NT2/D1 (cell line): ENCODE measurements around the gene CELA3B.
"Not testable (repeated sequence)": the region's sequence is repeated elsewhere in the genome, so short reads cannot be mapped to it uniquely, and the experiment has no call there.

Experiments used
- DNase-seq: peaks from one replicate; pipeline ENCODE4 v3.0.0-alpha.2; 2011; ENCODE audit warnings: low read depth, low spot score
- H3K27me3 ChIP-seq: 2 replicates; pipeline ENCODE4 v1.6.0; 2011; ENCODE audit warnings: mild to moderate bottlenecking; ENCODE audit not compliant: insufficient read length, insufficient read depth
- H3K36me3 ChIP-seq: 2 replicates; pipeline ENCODE4 v1.6.1; 2011; ENCODE audit warnings: mild to moderate bottlenecking, low read length, mixed read lengths; ENCODE audit not compliant: insufficient read depth, insufficient read length
- H3K4me1 ChIP-seq: 2 replicates; pipeline ENCODE4 v1.5.1; 2011; ENCODE audit not compliant: insufficient read depth, insufficient read length
- H3K4me3 ChIP-seq: 2 replicates; pipeline ENCODE4 v1.5.1; 2011; ENCODE audit warnings: low read depth; ENCODE audit not compliant: insufficient read length
- H3K9ac ChIP-seq: 2 replicates; pipeline ENCODE4 v1.6.0; 2011; ENCODE audit warnings: low read depth; ENCODE audit not compliant: insufficient read length
- H3K9me3 ChIP-seq: 2 replicates; pipeline ENCODE4 v1.5.1; 2011; ENCODE audit warnings: mild to moderate bottlenecking, low read length; ENCODE audit not compliant: insufficient read depth
- SUZ12 ChIP-seq: IDR thresholded peaks from 2 replicates; pipeline ENCODE4 v1.6.1; 2011; ENCODE audit not compliant: insufficient read length, insufficient read depth; ENCODE audit errors: extremely low read depth
- YY1 ChIP-seq: IDR thresholded peaks from 2 replicates; pipeline ENCODE4 v1.6.1; 2011; ENCODE audit not compliant: insufficient read length, insufficient read depth
- ZNF274 ChIP-seq: IDR thresholded peaks from 2 replicates; pipeline ENCODE4 v1.6.1; 2011; ENCODE audit warnings: mild to moderate bottlenecking, low read depth, low read length

CELA3B gene

GRCh38 chr1:22009566-22009965, 32.7 kb downstream of the CELA3B start:
- not testable (repeated sequence) for H3K36me3 ChIP-seq, DNase-seq, H3K9ac ChIP-seq, H3K27me3 ChIP-seq, H3K9me3 ChIP-seq, H3K4me1 ChIP-seq, H3K4me3 ChIP-seq

- DNase-seq, result not testable (repeated sequence)
These were observed 35.9 kb downstream of the CELA3B start for GRCh38 chr1:22012752-22013151.

GRCh38 chr1:22014575-22015206, 37.9 kb downstream of the CELA3B start:
- H3K4me3 ChIP-seq, DNase-seq, H3K9me3 ChIP-seq, H3K4me1 ChIP-seq, H3K27me3 ChIP-seq, H3K36me3 ChIP-seq, H3K9ac ChIP-seq: not testable (repeated sequence)

More at GRCh38 chr1:22012752-22013151, 35.9 kb downstream of the CELA3B start:
- H3K4me3 ChIP-seq, H3K4me1 ChIP-seq, H3K9ac ChIP-seq, H3K27me3 ChIP-seq, H3K36me3 ChIP-seq, H3K9me3 ChIP-seq: not testable (repeated sequence)

- H3K9ac ChIP-seq, result no peak overlapping the region
- peaks cover 2% of the 10 kb centered on the region for H3K4me1 ChIP-seq
These were observed 42.0 kb downstream of the CELA3B start for GRCh38 chr1:22018583-22019559.

GRCh38 chr1:22021061-22021460, 44.2 kb downstream of the CELA3B start:
- peaks cover 2% of the 10 kb centered on the region for H3K4me1 ChIP-seq
- TF ChIP-seq SUZ12 (no peak), ZNF274 (no peak), YY1 (no peak)

More at GRCh38 chr1:22018583-22019559, 42.0 kb downstream of the CELA3B start:
- no peaks in the 10 kb centered on the region for H3K9me3 ChIP-seq
- TF ChIP-seq SUZ12, result no peak
- TF ChIP-seq ZNF274, result no peak
- TF ChIP-seq YY1, result no peak
- no peaks in the 10 kb centered on the region for H3K27me3 ChIP-seq
- H3K36me3 ChIP-seq, result no peaks in the 10 kb centered on the region
- no peak overlapping the region for H3K4me3 ChIP-seq
- DNase-seq, result no peak

GRCh38 chr1:22024485-22025367, 47.9 kb downstream of the CELA3B start:
- Histone ChIP-seq H3K4me3 (peak overlapping the region; percentile 91), H3K36me3 (peaks cover 6% of the 10 kb centered on the region), H3K27me3 (no peaks in the 10 kb centered on the region), H3K9ac (peak overlapping the region; percentile 95), H3K4me1 (no peaks in the 10 kb centered on the region), H3K9me3 (no peaks in the 10 kb centered on the region)
- TF ChIP-seq ZNF274, result no peak
- no peak for TF ChIP-seq SUZ12
- DNase-seq, result no peak

More at GRCh38 chr1:22021061-22021460, 44.2 kb downstream of the CELA3B start:
- Histone ChIP-seq H3K4me3 (no peak overlapping the region), H3K36me3 (no peaks in the 10 kb centered on the region), H3K27me3 (no peaks in the 10 kb centered on the region), H3K9me3 (no peaks in the 10 kb centered on the region), H3K9ac (no peak overlapping the region)
- DNase-seq, result no peak

GRCh38 chr1:22025368-22026155, 48.7 kb downstream of the CELA3B start:
- Histone ChIP-seq H3K9ac (peak overlapping the region; percentile 95), H3K4me1 (no peaks in the 10 kb centered on the region), H3K36me3 (peaks cover 10% of the 10 kb centered on the region), H3K4me3 (peak overlapping the region; percentile 91), H3K9me3 (no peaks in the 10 kb centered on the region), H3K27me3 (no peaks in the 10 kb centered on the region)
- TF ChIP-seq SUZ12 (no peak), ZNF274 (no peak), YY1 (no peak)
- peak; percentile 72 for DNase-seq
